ENCODE measurements around the gene TPD52L2. TPM values are rescaled to one million over a fixed set of nuclear protein-coding genes. Genes with fewer than 3 reads are reported as not detected.

Gene TPD52L2
- polyA plus RNA-seq, 3 donors = 137 to 167 (median 144) TPM

DNA sequence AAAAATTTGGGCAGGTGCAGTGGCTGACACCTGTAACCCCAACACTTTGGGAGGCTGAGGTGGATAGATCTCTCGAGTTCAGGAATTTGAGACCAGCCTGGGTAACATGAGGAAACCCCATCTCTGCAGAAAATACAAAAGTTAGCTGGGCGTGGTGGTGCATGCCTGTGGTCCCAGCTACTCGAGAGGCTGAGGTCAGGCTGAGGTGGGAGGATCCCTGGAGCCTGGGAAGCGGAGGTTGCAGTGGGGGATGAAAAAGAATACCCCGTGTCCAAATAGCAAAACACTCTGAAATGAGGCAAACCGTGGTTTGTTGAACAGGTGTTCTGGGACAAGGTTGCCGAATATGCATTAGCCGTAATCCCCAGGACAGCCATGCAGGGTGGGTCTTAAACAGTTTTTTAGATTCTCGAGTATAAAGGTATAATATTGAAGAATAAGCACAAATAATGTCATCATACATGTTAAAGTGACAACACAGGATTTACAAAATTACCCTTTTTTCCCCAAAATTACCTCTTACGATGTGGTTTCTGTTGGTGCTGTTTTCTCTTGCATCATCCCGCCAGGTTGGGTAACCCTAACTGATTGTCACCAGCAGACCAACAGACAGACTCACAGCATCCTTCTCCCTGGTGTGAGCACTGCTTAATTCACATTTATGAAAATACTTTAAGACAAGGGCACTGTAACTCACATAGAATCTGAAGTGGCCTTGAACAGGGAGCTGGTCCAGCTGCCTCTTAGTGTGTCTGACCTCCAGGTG lies 38.9 kb downstream of the TPD52L2 start:
- Histone ChIP-seq H3K4me2 (replicated peaks; ENCODE audit: extremely low read depth, low read length, poor library complexity, severe bottlenecking) (peak overlapping the region; percentile 27), H3K9me3 (replicated peaks in 1 of 2; ENCODE audit: control insufficient read depth in 1 of 2, insufficient read depth in 1 of 2, low read length in 2 of 2) (no peaks in the 10 kb centered on the region), H2AFZ (ENCODE audit: insufficient read depth, low read depth, low read length, poor library complexity, severe bottlenecking) (no peak overlapping the region), H4K20me1 (ENCODE audit: insufficient read depth, low read length) (peaks cover 100% of the 10 kb centered on the region), H3K36me3 (replicated peaks in 1 of 2; ENCODE audit: control insufficient read depth in 1 of 2, insufficient read depth in 2 of 2, low read length in 2 of 2) (peaks cover 8 to 10% of the 10 kb centered on the region in 2 donors), H3K27ac (ENCODE audit: low read depth in 1 of 2, low read length in 2 of 2) (peak overlapping the region; percentile 64 to 76), H3K79me2 (ENCODE audit: insufficient read depth, low read length) (peaks cover 100% of the 10 kb centered on the region), H3K27me3 (ENCODE audit: control insufficient read depth in 2 of 2, insufficient read depth in 2 of 2, low read length in 2 of 2) (no peaks in the 10 kb centered on the region), H3K4me3 (replicated peaks in 1 of 3; ENCODE audit: low read depth in 2 of 3, low read length in 3 of 3) (no peak overlapping the region), H3K9ac (ENCODE audit: insufficient read depth, low read length, poor library complexity, severe bottlenecking) (peak overlapping the region; percentile 17), H3K4me1 (ENCODE audit: control insufficient read depth in 1 of 2, insufficient read depth in 2 of 2, low read length in 2 of 2) (peaks cover 57 to 67% of the 10 kb centered on the region in 2 donors)
- peak; percentile 66 to 89 (median 67) for DNase-seq
- TF ChIP-seq, protein P1, sequence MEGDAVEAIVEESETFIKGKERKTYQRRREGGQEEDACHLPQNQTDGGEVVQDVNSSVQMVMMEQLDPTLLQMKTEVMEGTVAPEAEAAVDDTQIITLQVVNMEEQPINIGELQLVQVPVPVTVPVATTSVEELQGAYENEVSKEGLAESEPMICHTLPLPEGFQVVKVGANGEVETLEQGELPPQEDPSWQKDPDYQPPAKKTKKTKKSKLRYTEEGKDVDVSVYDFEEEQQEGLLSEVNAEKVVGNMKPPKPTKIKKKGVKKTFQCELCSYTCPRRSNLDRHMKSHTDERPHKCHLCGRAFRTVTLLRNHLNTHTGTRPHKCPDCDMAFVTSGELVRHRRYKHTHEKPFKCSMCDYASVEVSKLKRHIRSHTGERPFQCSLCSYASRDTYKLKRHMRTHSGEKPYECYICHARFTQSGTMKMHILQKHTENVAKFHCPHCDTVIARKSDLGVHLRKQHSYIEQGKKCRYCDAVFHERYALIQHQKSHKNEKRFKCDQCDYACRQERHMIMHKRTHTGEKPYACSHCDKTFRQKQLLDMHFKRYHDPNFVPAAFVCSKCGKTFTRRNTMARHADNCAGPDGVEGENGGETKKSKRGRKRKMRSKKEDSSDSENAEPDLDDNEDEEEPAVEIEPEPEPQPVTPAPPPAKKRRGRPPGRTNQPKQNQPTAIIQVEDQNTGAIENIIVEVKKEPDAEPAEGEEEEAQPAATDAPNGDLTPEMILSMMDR (IDR thresholded peaks at IDR 0.05) = no peak
- H3K4me1 Mint-ChIP-seq = peaks cover 74% of the 10 kb centered on the region
- peaks cover 0 to 2% (median 0%) of the 10 kb centered on the region in 3 donors for H3K27me3 Mint-ChIP-seq (ENCODE audit: low read depth in 3 of 3)
- WGBS (ENCODE audit: insufficient coverage) = 21% methylated on average over 2 of the region's 11 CpGs
- H3K4me3 Mint-ChIP-seq = peak overlapping the region in 1 of 2 donors; percentile 42
- no peaks in the 10 kb centered on the region for H3K9me3 Mint-ChIP-seq
- intact Hi-C loops (cut with micrococcal nuclease) = loop anchor here (5.0 to 10.0 kb wide), 2 partner anchors 37 to 629 kb away; partner anchors contain the start of genes ARFGAP1 (in 1 of the 2) and TPD52L2 (in 1 of the 2)
- H3K36me3 Mint-ChIP-seq = peaks cover 18 to 42% of the 10 kb centered on the region in 2 donors
- H3K27ac Mint-ChIP-seq = peak overlapping the region; percentile 80 to 94 (median 92)

- peaks cover 100% of the 10 kb centered on the region for H4K20me1 ChIP-seq (ENCODE audit: insufficient read depth, low read length)
- no peak overlapping the region for H2AFZ ChIP-seq (ENCODE audit: insufficient read depth, low read depth, low read length, poor library complexity, severe bottlenecking)
- peak overlapping the region; percentile 20 to 71 for H3K27ac ChIP-seq (ENCODE audit: low read depth in 1 of 2, low read length in 2 of 2)
- Mint-ChIP-seq H3K4me1 (peaks cover 74% of the 10 kb centered on the region), H3K27ac (peak overlapping the region; percentile 13 to 78 (median 59)), H3K27me3 (ENCODE audit: low read depth in 3 of 3) (no peaks in the 10 kb centered on the region), H3K36me3 (peaks cover 7 to 40% of the 10 kb centered on the region in 2 donors), H3K4me3 (no peak overlapping the region), H3K9me3 (peaks cover 0 to 2% (median 0%) of the 10 kb centered on the region in 7 donors)
- DNase-seq = no peak
- no peak overlapping the region for H3K4me3 ChIP-seq (replicated peaks in 1 of 3; ENCODE audit: low read depth in 2 of 3, low read length in 3 of 3)
- H3K9ac ChIP-seq (ENCODE audit: insufficient read depth, low read length, poor library complexity, severe bottlenecking) = no peak overlapping the region
- no peak overlapping the region for H3K4me2 ChIP-seq (replicated peaks; ENCODE audit: extremely low read depth, low read length, poor library complexity, severe bottlenecking)
- H3K36me3 ChIP-seq (replicated peaks in 1 of 2; ENCODE audit: control insufficient read depth in 1 of 2, insufficient read depth in 2 of 2, low read length in 2 of 2) = peaks cover 4 to 5% of the 10 kb centered on the region in 2 donors
- H3K4me1 ChIP-seq (ENCODE audit: control insufficient read depth in 1 of 2, insufficient read depth in 2 of 2, low read length in 2 of 2) = peaks cover 50 to 63% of the 10 kb centered on the region in 2 donors
- peaks cover 100% of the 10 kb centered on the region for H3K79me2 ChIP-seq (ENCODE audit: insufficient read depth, low read length)
- H3K27me3 ChIP-seq (ENCODE audit: control insufficient read depth in 2 of 2, insufficient read depth in 2 of 2, low read length in 2 of 2) = no peaks in the 10 kb centered on the region
- WGBS (ENCODE audit: insufficient coverage) = 83% methylated on average over 16 of the region's 16 CpGs
- H3K9me3 ChIP-seq (replicated peaks in 1 of 2; ENCODE audit: control insufficient read depth in 1 of 2, insufficient read depth in 1 of 2, low read length in 2 of 2) = no peaks in the 10 kb centered on the region
- intact Hi-C loops (cut with micrococcal nuclease) = loop anchor here (2.0 to 10.0 kb wide), 4 partner anchors 34 to 633 kb away; partner anchors contain the start of genes ARFGAP1 (in 1 of the 2) and PRPF6 (in 1 of the 2)
- TF ChIP-seq, protein P1 (IDR thresholded peaks at IDR 0.05) = no peak
Measured at GRCh38 chr20:63908008-63908682, 43.1 kb downstream of the TPD52L2 start.
